Heart right ventricle (tissue), 16 donors: ENCODE measurements around the gene HIRIP3. TPM values are rescaled to one million over a fixed set of nuclear protein-coding genes. Genes with fewer than 3 reads are reported as not detected.

Experiments
- ATAC-seq, 8 donors: fragments of 200-7000 bp; cut with Tn5 transposase; one replicate each; pipeline ENCODE4 v1.9.1; 2020; ENCODE audit warnings: mild to moderate bottlenecking in 8 of 8, moderate library complexity in 8 of 8, moderate number of reproducible peaks in 1 of 8
- DNase-seq, 2 donors: peaks; one replicate each; pipeline ENCODE4 v3.0.0-alpha.2; 2020
- H3K27ac ChIP-seq, 10 donors: fragments of 200-600 bp; sonication (generic) in 2 of 10; one replicate each; pipeline versions ENCODE4 v1.5.0 to v1.8.0; 2020 to 2022; ENCODE audit warnings: mild to moderate bottlenecking in 3 of 10
- H3K27me3 ChIP-seq, 7 donors: fragments of 200-600 bp; one replicate each; pipeline ENCODE4 v1.8.0; 2021 to 2022; ENCODE audit warnings: mild to moderate bottlenecking in 2 of 7
- H3K36me3 ChIP-seq, 9 donors: fragments of 200-600 bp; sonication (generic) in 1 of 9; one replicate each; pipeline versions ENCODE4 v1.5.0 to v1.8.0; 2020 to 2022; ENCODE audit warnings: mild to moderate bottlenecking in 2 of 9
- H3K4me1 ChIP-seq, 9 donors: fragments of 200-600 bp; sonication (generic) in 1 of 9; one replicate each; pipeline versions ENCODE4 v1.5.0 to v1.8.0; 2020 to 2022; ENCODE audit warnings: mild to moderate bottlenecking in 4 of 9
- H3K4me3 ChIP-seq, 10 donors: fragments of 200-600 bp; sonication (generic) in 2 of 10; one replicate each; pipeline versions ENCODE4 v1.5.0 to v1.8.0; 2020 to 2022; ENCODE audit warnings: mild to moderate bottlenecking in 7 of 10, moderate library complexity in 2 of 10
- H3K9me3 ChIP-seq, 11 donors: fragments of 200-600 bp in 10 of 11; sonication (generic) in 2 of 11; one replicate each; pipeline versions ENCODE4 v1.5.0 to v1.8.0; 2013 to 2022; ENCODE audit warnings: mild to moderate bottlenecking in 2 of 11, control low read depth in 1 of 11, moderate library complexity in 1 of 11
- CTCF ChIP-seq, 9 donors: fragments of 200-600 bp; sonication (generic) in 2 of 9; IDR thresholded peaks; one replicate each; pipeline versions ENCODE4 v1.5.0 to v1.8.0; 2021 to 2022; ENCODE audit warnings: antibody characterized with exemption in 9 of 9, mild to moderate bottlenecking in 5 of 9, moderate library complexity in 1 of 9
- WGBS, 2 donors: extraction: QIAGEN DNeasy Blood & Tissue Kit; methylation state at CpG; one replicate each; pipeline ENCODE4 v1.1.7; 2013; ENCODE audit warnings: inconsistent platforms in 1 of 2; 5-methylcytosine and 5-hydroxymethylcytosine counted together
- intact Hi-C, 10 donors: fragments of 100-400 bp; cut with DNase I; formaldehyde crosslinking; loops; one replicate each; pipeline versions ENCODE4 v1.11.1 to v1.14.2; 2022
- polyA plus RNA-seq, 2 donors: library from polyadenylated mRNA; stranded (reverse); fragments of 200-250 nt; gene quantifications; one replicate each; pipeline ENCODE4 v1.2.3, GENCODE V29; 2013
- total RNA-seq, 10 donors: library from RNA; stranded (reverse); fragmentation: NEBNext Ultra II Directional in 3 of 10; extraction: Animal tissue kit (Norgen Biotek cat#: 25700) in 3 of 10; gene quantifications; one replicate each; pipeline versions ENCODE4 v1.2.1 to v1.2.4, GENCODE V29; 2021 to 2023
- donor health status: Arrhythmogenic right ventricular cardiomyopathy.
- donor health status: ischemic (EF 13 %, LVEDD 7.1; RV severe dilation, severe dysfunction).
- donor health status: healthy with polysubstance abuse.
- donor health status: DM: no; HTN: yes; CAD: no.
- donor health status: DM: no; HTN: no; CAD: no.
- donor health status: ischemic (EF 25% LVEDD 6.9; RV normal size, moderate dysfunction).
- donor health status: ischemic (EF 25% LVEDD 5.7; RV mildly dilated, moderate dysfunction).
- donor health status: healthy.
- donor health status: DM: yes; HTN: yes; CAD: no.
- donor health status: Ischemic cardiomyopathy.
- donor health status: ischemic (EF 35%, LVEDD 5.7; RV mildly dilated, moderate dysfunction).
- donor health status: nonischemic (EF 11% LVEDD 7.7; RV severe dilation, severe dysfunction).
- donor health status: DM: yes; HTN: yes; CAD: no.
- donor health status: PGD.
- donor health status: ischemic (EF 29% LVEDD 5.4; RV normal size, mild dysfunction).
- donor health status: nonischemic (EF 23%, LVEDD 6.1; RV moderate dilation, normal function).

Gene HIRIP3
- total and polyA plus RNA-seq, 12 donors = 14.4 to 23.2 (median 17.7) TPM

GRCh38 chr16:30026449-30026848 is 31.0 kb upstream of the HIRIP3 start:
- Histone ChIP-seq H3K36me3 (no peaks in the 10 kb centered on the region), H3K27ac (no peak overlapping the region), H3K9me3 (no peaks in the 10 kb centered on the region), H3K4me1 (peaks cover 0 to 14% (median 10%) of the 10 kb centered on the region in 9 donors), H3K27me3 (peaks cover 4 to 62% (median 52%) of the 10 kb centered on the region in 7 donors), H3K4me3 (no peak overlapping the region)
- ATAC-seq = no peak
- intact Hi-C loops = loop anchor here in 3 of 10 donors (5.0 to 10.0 kb wide), 3 partner anchors 324 to 332 kb away; no protein-coding TSS in a partner anchor
- TF ChIP-seq CTCF (IDR thresholded peaks at IDR 0.05) = no peak
- DNase-seq = no peak
- 89 to 90% methylated on average over 18 of the region's 18 CpGs for WGBS, 2 donors

GRCh38 chr16:30025574-30025973 is 30.2 kb upstream of the HIRIP3 start:
- no peaks in the 10 kb centered on the region for H3K36me3 ChIP-seq
- ATAC-seq (no peak), DNase-seq (no peak)
- H3K4me3 ChIP-seq = no peak overlapping the region
- peaks cover 0 to 12% (median 9%) of the 10 kb centered on the region in 9 donors for H3K4me1 ChIP-seq
- no peaks in the 10 kb centered on the region for H3K9me3 ChIP-seq
- 66 to 69% methylated on average over 7 of the region's 7 CpGs for WGBS, 2 donors
- H3K27me3 ChIP-seq = peaks cover 4 to 55% (median 44%) of the 10 kb centered on the region in 7 donors
- TF ChIP-seq CTCF (IDR thresholded peaks at IDR 0.05) = no peak
- H3K27ac ChIP-seq = no peak overlapping the region
- intact Hi-C loops = loop anchor here in 3 of 10 donors (5.0 to 10.0 kb wide), 3 partner anchors 323 to 331 kb away; no protein-coding TSS in a partner anchor

- ATAC-seq (no peak), DNase-seq (no peak)
- Histone ChIP-seq H3K4me3 (no peak overlapping the region), H3K9me3 (no peaks in the 10 kb centered on the region), H3K4me1 (peaks cover 0 to 12% (median 9%) of the 10 kb centered on the region in 9 donors), H3K27ac (no peak overlapping the region), H3K27me3 (peaks cover 4 to 52% (median 40%) of the 10 kb centered on the region in 7 donors), H3K36me3 (no peaks in the 10 kb centered on the region)
- TF ChIP-seq CTCF (IDR thresholded peaks at IDR 0.05) = no peak
- 71 to 73% methylated on average over 20 of the region's 20 CpGs for WGBS, 2 donors
- intact Hi-C loops = loop anchor here in 3 of 10 donors (5.0 to 10.0 kb wide), 3 partner anchors 323 to 330 kb away; no protein-coding TSS in a partner anchor
These were observed 29.7 kb upstream of the HIRIP3 start for GRCh38 chr16:30025156-30025555.

GRCh38 chr16:30024451-30024850 is 29.0 kb upstream of the HIRIP3 start:
- no peak for ATAC-seq

More at GRCh38 chr16:30024451-30024850, 29.0 kb upstream of the HIRIP3 start:
- no peak overlapping the region for H3K27ac ChIP-seq
- peaks cover 4 to 45% (median 32%) of the 10 kb centered on the region in 7 donors for H3K27me3 ChIP-seq
- H3K4me1 ChIP-seq = peaks cover 0 to 12% (median 9%) of the 10 kb centered on the region in 9 donors
- no peak overlapping the region for H3K4me3 ChIP-seq
- TF ChIP-seq CTCF (IDR thresholded peaks at IDR 0.05) = no peak
- no peak for DNase-seq
- 79 to 80% methylated on average over 16 of the region's 16 CpGs for WGBS, 2 donors
- intact Hi-C loops = loop anchor here in 7 of 10 donors (5.0 to 10.0 kb wide), 4 partner anchors 162 to 330 kb away; partner anchors contain the start of gene CDIPT (in 1 of the 7)
- no peaks in the 10 kb centered on the region for H3K9me3 ChIP-seq
- no peaks in the 10 kb centered on the region for H3K36me3 ChIP-seq
